HG02642 (cell line): ENCODE data around the gene STIM1.

Experiments
- ATAC-seq: cut with Tn5 transposase; IDR thresholded peaks from one replicate; pipeline ENCODE4 v1.9.1; 2021; ENCODE audit warnings: mild to moderate bottlenecking; ENCODE audit not compliant: unreplicated experiment, poor library complexity

The STIM1 gene

DNA sequence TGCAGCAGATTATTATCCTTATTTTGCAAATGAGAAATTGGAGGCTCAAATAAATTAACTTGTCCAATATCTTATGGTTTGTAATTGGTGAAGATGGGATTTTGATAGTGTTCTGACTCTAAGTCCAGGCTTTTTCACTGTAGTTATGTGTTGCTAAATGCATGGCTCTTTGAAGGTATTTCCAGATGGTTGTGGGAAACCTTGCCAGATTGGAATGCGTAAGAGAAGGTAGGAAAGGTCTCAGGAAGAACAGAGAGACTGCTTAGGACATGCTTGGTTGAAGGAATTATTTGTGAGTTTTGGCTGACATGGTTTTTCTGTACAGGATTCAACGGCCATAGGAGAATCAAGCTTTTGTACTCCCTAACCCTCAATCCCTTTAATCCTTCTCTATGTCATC, 108.6 kb downstream of the STIM1 start:
- ATAC-seq = no peak

DNA sequence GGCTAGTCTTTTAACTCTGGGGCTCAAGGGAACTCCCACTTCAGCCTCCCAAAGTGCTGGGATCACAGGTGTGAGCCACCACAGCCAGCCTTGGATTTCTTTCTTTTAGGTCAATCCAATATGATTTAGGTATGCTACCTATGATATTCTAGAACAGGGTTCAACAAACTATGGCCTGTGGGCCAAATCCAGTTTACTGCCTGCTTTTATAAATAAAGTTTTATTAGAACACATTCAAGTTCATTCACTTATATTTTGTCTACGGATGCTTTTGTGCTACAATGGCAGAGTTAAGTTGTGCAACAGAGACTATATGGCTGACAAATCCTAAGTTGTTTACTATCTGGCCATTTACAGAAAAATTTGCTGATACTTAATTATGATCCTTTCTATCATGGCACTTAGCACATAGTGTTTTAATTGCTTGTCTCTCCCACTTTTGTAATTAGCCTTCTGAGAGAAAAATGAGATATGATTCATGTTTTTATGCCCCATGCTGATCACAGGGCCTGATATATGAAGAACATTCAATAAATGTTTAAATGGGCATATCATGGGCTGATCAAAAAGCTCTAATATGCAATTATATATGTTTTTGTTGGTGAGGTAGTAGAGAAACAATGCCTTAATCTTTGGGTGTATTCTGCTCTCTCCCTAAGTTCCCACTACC, 109.6 kb downstream of the STIM1 start:
- ATAC-seq = no peak

GRCh38 chr11:3967695-3968094, 112.2 kb downstream of the STIM1 start:
- ATAC-seq = no peak

- ATAC-seq = no peak
These were observed 113.7 kb downstream of the STIM1 start for GRCh38 chr11:3969200-3969599.

- ATAC-seq = no peak
These were observed 114.1 kb downstream of the STIM1 start for GRCh38 chr11:3969613-3970012.

GRCh38 chr11:3970108-3970507, 114.6 kb downstream of the STIM1 start:
- ATAC-seq = no peak

- no peak for ATAC-seq
These were observed 116.4 kb downstream of the STIM1 start for GRCh38 chr11:3971756-3972404.

DNA sequence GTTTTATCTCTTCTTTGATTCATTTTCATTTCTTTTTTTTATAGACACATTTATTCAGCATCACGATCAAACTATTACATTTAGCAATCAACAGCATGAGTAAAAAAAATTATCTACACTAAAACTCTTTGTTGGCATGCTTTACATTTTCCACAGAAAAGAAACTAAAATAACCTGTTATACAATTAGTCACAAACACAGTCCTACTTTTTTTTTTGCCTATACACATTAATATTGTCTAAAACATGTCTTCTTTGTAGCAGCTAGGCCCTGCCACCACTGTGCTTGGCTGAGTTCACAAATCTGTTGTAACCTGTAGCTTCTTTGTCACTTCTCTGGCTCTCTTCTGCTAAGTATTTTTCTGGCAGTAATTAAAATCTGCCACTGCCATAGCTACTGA, 117.0 kb downstream of the STIM1 start:
- no peak for ATAC-seq

DNA sequence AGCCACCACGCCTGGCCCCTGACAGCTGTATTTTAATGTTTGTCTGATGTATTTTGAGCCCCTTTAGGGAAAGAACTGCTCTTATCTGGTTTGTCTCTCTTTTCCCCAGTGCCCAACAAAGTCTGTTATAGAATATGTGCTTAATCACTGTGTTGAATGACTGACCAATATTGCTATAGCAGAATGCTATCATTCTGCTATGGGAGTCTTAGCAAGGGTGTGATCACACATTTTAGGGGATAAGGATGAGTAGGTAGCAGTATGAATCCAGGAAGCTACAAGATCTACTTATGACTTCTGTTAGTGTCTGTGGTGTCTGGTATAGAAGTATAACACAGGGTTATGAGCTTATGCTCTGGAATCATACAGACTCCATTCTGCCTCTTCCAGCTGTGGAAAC, 121.6 kb downstream of the STIM1 start:
- ATAC-seq = no peak

DNA sequence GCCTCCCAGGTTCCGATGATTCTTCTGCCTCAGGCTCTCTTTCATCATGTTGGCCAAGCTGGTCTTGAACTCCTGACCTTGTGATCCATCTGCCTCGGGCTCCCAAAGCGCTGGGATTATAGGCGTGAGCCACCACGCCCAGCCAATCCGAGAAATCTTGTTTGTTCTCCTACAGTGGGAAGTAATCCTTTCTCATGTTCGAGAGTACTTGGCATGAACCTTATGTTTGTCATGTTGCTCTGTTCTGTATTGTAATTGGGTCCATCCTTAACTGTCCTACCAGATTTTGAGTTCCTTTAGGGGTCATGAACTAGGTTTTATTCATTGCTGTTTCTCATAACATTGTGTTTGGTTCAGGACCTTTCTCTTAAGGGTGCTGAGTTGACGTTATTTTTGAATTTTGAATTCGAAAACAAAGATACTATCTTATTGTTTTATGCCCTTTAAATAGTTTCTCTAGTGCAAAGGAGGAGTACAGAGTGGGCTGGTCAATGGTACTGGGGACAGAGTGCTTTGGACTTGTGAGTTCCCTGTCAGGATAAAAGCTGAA, 125.7 kb downstream of the STIM1 start:
- no peak for ATAC-seq

DNA sequence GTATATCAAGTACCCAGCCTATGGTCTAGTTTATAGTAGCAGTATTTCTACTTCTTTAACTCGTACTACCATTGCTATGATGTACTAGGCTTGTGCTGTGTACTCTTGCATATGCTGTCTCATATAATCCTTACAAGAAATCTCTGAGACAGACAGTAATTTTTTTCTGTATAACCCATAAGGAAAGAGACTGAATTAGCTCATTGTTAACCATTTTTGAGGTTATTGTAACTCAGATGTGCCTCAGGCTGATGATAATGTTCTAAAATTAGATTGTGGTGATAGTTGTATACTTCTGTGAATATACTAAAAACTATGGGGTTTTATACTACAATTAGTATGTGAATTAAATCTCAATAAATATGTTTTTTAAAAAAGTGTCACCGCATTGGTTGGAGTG, 127.0 kb downstream of the STIM1 start:
- no peak for ATAC-seq

GRCh38 chr11:3983101-3983500, 127.6 kb downstream of the STIM1 start:
- ATAC-seq = no peak

GRCh38 chr11:3984896-3985295, 129.4 kb downstream of the STIM1 start:
- no peak for ATAC-seq

DNA sequence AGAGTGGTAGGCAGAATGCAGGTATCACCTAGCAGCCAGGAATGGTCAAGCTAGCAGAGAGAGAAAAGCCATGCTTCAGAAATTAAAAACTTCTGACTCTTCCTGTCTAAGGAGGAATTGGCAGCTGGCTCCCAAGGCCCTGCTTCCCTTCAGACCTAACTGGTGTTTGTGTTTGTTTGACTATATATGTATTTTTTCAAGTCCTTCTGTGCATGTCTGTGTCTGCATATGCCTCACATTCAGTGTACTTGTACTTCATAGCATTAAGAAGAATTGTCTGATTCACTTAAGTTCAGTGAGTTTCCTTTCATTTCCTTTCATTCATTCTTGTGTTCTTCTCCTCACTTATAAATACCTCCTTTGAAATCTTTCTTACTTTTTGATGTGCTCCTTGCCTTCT, 130.2 kb downstream of the STIM1 start:
- no peak for ATAC-seq

DNA sequence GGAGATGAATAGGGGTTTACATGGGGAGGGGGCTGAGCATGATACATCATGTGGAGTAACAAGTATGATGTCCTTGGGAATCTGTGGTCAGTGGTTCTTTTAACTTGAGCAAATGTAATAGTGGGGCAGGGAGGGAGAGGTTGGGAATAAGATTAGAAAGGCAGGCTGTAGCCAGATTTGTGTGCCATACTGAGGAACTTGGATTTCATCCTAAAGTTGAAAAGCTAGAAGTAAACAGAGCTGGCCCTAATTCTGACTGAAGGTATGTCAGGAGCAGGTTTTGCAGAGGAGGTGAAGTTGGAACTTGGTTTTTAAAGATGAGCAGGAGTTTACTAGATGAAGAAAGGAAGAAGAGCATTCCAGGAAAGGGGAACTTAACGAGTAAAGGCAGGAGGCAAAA, 130.8 kb downstream of the STIM1 start:
- no peak for ATAC-seq

DNA sequence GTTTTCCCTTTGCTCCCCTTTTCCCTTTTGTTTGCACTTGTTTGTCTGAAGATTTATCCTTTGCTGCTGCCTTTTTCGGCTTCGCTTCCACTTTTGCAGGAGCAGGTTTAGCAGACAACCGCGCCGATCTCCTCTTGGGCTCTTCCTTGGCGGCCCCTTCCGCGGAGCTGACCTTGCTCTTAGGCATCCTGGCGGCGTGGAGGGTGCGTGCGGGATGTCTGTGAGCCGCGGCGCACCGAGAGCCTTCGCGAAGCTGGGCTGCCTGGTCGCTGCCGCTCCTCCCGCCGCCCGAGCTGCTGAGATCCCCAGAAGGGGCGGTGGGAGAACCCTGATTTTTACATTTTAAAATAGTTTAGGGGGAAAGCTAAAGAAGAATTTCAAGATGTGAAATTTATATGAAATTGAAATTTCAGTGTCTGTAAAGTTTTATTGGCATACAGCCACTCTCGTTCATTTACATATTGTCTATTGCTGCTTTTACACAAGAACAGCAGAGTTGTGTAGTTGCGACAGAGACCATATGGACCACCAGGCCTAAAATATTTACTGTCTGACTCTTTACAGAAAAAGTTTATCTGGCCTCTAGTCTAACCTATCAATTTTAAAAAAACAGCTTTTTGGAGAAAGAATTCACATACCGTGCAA, 133.9 kb downstream of the STIM1 start:
- no peak for ATAC-seq

- no peak for ATAC-seq
These were observed 134.4 kb downstream of the STIM1 start for GRCh38 chr11:3989921-3990290.

DNA sequence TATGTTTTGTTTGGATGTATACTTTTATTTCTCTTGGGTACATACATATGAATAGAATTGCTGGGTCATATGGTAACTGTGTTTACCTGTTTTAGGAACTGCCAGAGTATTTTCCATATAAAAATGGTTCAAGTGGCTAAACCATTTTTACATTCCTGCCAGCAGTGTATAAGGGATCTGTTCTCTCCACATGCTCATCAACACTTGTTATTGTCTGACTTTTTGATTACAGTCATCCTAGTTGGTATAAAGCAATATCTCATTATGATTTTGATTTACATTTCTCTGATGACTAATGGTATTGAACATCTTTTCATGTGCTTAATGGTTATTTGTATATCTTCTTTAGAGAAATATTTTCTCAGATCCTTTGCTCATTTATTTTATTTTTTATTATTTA, 134.9 kb downstream of the STIM1 start:
- no peak for ATAC-seq

DNA sequence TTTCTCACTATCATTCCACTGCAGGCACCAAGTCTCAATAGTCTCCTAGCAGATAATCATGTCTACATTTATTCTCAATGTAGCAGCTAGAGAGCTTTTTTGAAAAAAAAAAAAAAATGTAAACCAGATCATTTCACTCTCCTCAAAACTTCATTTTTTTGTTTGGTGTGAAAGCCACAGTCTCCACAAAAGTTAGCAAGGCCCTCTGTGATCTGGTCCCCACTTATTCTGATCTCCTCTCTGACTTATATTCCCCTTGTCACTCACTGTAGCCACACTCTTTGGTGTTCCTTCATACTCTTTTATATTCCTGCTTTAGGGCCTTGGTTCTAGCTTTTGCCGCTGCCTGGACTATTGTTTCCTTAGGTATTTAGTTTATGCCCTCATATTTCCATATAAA, 137.5 kb downstream of the STIM1 start:
- no peak for ATAC-seq

DNA sequence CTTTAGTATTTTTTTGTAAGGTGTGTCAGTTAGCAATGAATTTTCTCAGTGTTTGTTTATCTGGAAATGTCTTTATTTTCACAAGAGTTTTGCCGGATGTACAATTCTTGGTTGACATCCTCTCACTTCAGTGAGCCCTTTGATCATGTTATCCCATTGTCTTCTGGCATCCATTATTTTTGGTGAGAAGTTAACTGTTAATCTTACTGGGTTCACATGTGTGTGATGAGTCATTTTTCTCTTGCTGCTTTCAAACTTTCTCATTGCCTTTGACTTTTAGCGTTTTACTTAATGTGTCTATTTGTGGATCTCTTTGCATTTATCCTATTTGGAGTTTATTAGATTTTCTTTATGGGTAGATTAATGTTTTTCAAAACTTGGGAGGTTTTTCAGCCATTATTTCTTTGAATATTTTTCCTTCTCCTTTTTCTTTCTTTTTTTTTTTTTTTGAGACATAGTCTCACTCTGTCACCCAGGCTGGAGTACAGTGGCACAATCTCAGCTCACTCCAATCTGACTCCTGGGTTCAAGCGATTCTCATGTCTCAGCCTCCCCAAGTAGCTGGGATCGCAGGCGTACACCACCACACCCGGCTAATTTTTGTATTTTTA, 138.7 kb downstream of the STIM1 start:
- ATAC-seq = no peak

DNA sequence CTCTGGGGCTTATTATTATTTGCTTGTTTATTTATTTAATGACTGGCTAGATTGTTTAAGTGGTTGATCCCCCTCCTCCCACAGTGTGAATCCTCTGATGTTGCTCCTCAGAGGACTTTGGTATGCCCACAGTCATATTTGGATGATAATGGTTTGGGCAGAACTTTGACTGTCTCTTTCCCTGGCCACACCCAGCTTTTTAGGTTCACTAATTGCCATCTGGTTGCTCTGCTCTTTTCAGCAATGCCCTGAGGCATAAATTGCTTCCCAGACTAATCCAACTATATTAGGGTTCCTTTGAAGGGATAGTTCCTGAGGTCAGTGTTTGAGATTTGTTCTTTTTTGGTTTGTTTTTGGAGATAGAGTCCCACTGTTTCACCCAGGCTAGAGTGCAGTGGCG, 139.8 kb downstream of the STIM1 start:
- ATAC-seq = no peak
